Measurements from ENCODE around the gene FLNB. TPM values are rescaled to one million over a fixed set of nuclear protein-coding genes. Genes with fewer than 3 reads are reported as not detected.

The FLNB gene
- total RNA-seq, 1 donor from 2014 or later = 782 TPM

GRCh38 chr3:58175437-58176184 lies 167.4 kb downstream of the FLNB start:
- DNase-seq (ENCODE audit: extremely low read depth, low read depth, low spot score) = no peak

- DNase-seq (ENCODE audit: extremely low read depth, low read depth, low spot score) = no peak
Observed at GRCh38 chr3:58176185-58176530, 167.9 kb downstream of the FLNB start.

GRCh38 chr3:58176827-58177489 lies 168.7 kb downstream of the FLNB start:
- DNase-seq (ENCODE audit: extremely low read depth, low read depth, low spot score) = no peak

GRCh38 chr3:58177747-58178527 lies 169.7 kb downstream of the FLNB start:
- DNase-seq (ENCODE audit: extremely low read depth, low read depth, low spot score) = no peak

- DNase-seq (ENCODE audit: extremely low read depth, low read depth, low spot score) = no peak
Observed at GRCh38 chr3:58178528-58179234, 170.5 kb downstream of the FLNB start.

GRCh38 chr3:58179235-58180098 lies 171.2 kb downstream of the FLNB start:
- DNase-seq (ENCODE audit: extremely low read depth, low read depth, low spot score) = no peak

- DNase-seq (ENCODE audit: extremely low read depth, low read depth, low spot score) = no peak
Observed at GRCh38 chr3:58180099-58180880, 172.1 kb downstream of the FLNB start.

- DNase-seq (ENCODE audit: extremely low read depth, low read depth, low spot score) = no peak
Observed at GRCh38 chr3:58180940-58181587, 172.8 kb downstream of the FLNB start.

- no peak for DNase-seq (ENCODE audit: extremely low read depth, low read depth, low spot score)
Observed at GRCh38 chr3:58183221-58183620, 175.0 kb downstream of the FLNB start.

- DNase-seq (ENCODE audit: extremely low read depth, low read depth, low spot score) = no peak
Observed at GRCh38 chr3:58183891-58184290, 175.7 kb downstream of the FLNB start.

- no peak for DNase-seq (ENCODE audit: extremely low read depth, low read depth, low spot score)
Observed at GRCh38 chr3:58184309-58184981, 176.2 kb downstream of the FLNB start.

- no peak for DNase-seq (ENCODE audit: extremely low read depth, low read depth, low spot score)
Observed at GRCh38 chr3:58184982-58185360, 176.7 kb downstream of the FLNB start.

GRCh38 chr3:58188173-58188564 lies 179.9 kb downstream of the FLNB start:
- no peak for DNase-seq (ENCODE audit: extremely low read depth, low read depth, low spot score)

- DNase-seq (ENCODE audit: extremely low read depth, low read depth, low spot score) = no peak
Observed at GRCh38 chr3:58188921-58189451, 180.8 kb downstream of the FLNB start.

GRCh38 chr3:58189691-58190090 lies 181.5 kb downstream of the FLNB start:
- no peak for DNase-seq (ENCODE audit: extremely low read depth, low read depth, low spot score)

GRCh38 chr3:58190291-58190690 lies 182.1 kb downstream of the FLNB start:
- DNase-seq (ENCODE audit: extremely low read depth, low read depth, low spot score) = no peak

GRCh38 chr3:58190882-58191281 lies 182.7 kb downstream of the FLNB start:
- DNase-seq (ENCODE audit: extremely low read depth, low read depth, low spot score) = no peak

GRCh38 chr3:58191361-58191991 lies 183.3 kb downstream of the FLNB start:
- no peak for DNase-seq (ENCODE audit: extremely low read depth, low read depth, low spot score)

Data from glomerular endothelial cell (primary cell).